ENCODE results near the gene S100A6.
"Not testable (repeated sequence)": the region's sequence is repeated elsewhere in the genome, so short reads cannot be mapped to it uniquely, and the experiment has no call there.

Gene S100A6

GRCh38 chr1:153526132-153526543 lies 9.7 kb downstream of the S100A6 start:
- TF ChIP-seq CTCF (IDR thresholded peaks at IDR 0.05; ENCODE audit: low read depth, low read length, poor library complexity, severe bottlenecking) (no peak), EZH2phosphoT487 (IDR thresholded peaks at IDR 0.05; ENCODE audit: borderline replicate concordance, low read length) (no peak)
- no peaks in the 10 kb centered on the region for H4K20me1 ChIP-seq (ENCODE audit: control insufficient read depth, insufficient read depth, low read depth, low read length)
- H3K27me3 ChIP-seq (ENCODE audit: control insufficient read depth, low read length), result peaks cover 33% of the 10 kb centered on the region
- H3K79me2 ChIP-seq (ENCODE audit: control insufficient read depth, low read length), result no peaks in the 10 kb centered on the region
- no peaks in the 10 kb centered on the region for H3F3A ChIP-seq (ENCODE audit: control insufficient read depth, insufficient read depth)
- H3K4me3 ChIP-seq (ENCODE audit: low read length), result no peak overlapping the region
- no peak overlapping the region for H3K4me2 ChIP-seq (ENCODE audit: low read length)
- no peak overlapping the region for H3K27ac ChIP-seq (ENCODE audit: low read depth, low read length)
- no peaks in the 10 kb centered on the region for H3K9me3 ChIP-seq (ENCODE audit: control insufficient read depth, insufficient read depth, low read length)
- no peaks in the 10 kb centered on the region for H3K9me2 ChIP-seq (replicated peaks; ENCODE audit: control insufficient read depth, low read length)
- H3K36me3 ChIP-seq (ENCODE audit: control insufficient read depth, low read length), result no peaks in the 10 kb centered on the region
- H3K4me1 ChIP-seq (ENCODE audit: control insufficient read depth, low read length), result no peaks in the 10 kb centered on the region

- Histone ChIP-seq H3K36me3 (ENCODE audit: control insufficient read depth, low read length) (no peaks in the 10 kb centered on the region), H3K4me3 (ENCODE audit: low read length) (no peak overlapping the region), H4K20me1 (ENCODE audit: control insufficient read depth, insufficient read depth, low read depth, low read length) (no peaks in the 10 kb centered on the region), H3K79me2 (ENCODE audit: control insufficient read depth, low read length) (no peaks in the 10 kb centered on the region), H3K9me2 (replicated peaks; ENCODE audit: control insufficient read depth, low read length) (no peaks in the 10 kb centered on the region), H3K4me1 (ENCODE audit: control insufficient read depth, low read length) (no peaks in the 10 kb centered on the region), H3K27me3 (ENCODE audit: control insufficient read depth, low read length) (peaks cover 26% of the 10 kb centered on the region), H3K9me3 (ENCODE audit: control insufficient read depth, insufficient read depth, low read length) (no peaks in the 10 kb centered on the region), H3K27ac (ENCODE audit: low read depth, low read length) (no peak overlapping the region), H3F3A (ENCODE audit: control insufficient read depth, insufficient read depth) (no peaks in the 10 kb centered on the region), H3K4me2 (ENCODE audit: low read length) (no peak overlapping the region)
- TF ChIP-seq EZH2phosphoT487 (IDR thresholded peaks at IDR 0.05; ENCODE audit: borderline replicate concordance, low read length), result no peak
- TF ChIP-seq CTCF (IDR thresholded peaks at IDR 0.05; ENCODE audit: low read depth, low read length, poor library complexity, severe bottlenecking), result no peak
Measured at GRCh38 chr1:153525088-153525728, 10.6 kb downstream of the S100A6 start.

GRCh38 chr1:153522353-153523048 lies 13.3 kb downstream of the S100A6 start:
- H3K27ac ChIP-seq (ENCODE audit: low read depth, low read length); H3K4me2 ChIP-seq (ENCODE audit: low read length): not testable (repeated sequence)

GRCh38 chr1:153521808-153522207 lies 14.0 kb downstream of the S100A6 start:
- H3K4me2 ChIP-seq (ENCODE audit: low read length); H4K20me1 ChIP-seq (ENCODE audit: control insufficient read depth, insufficient read depth, low read depth, low read length); H3K36me3 ChIP-seq (ENCODE audit: control insufficient read depth, low read length); H3K9me3 ChIP-seq (ENCODE audit: control insufficient read depth, insufficient read depth, low read length); H3K9me2 ChIP-seq (replicated peaks; ENCODE audit: control insufficient read depth, low read length); H3K79me2 ChIP-seq (ENCODE audit: control insufficient read depth, low read length); H3K27ac ChIP-seq (ENCODE audit: low read depth, low read length); H3K4me1 ChIP-seq (ENCODE audit: control insufficient read depth, low read length); H3F3A ChIP-seq (ENCODE audit: control insufficient read depth, insufficient read depth); H3K4me3 ChIP-seq (ENCODE audit: low read length): not testable (repeated sequence)
- peaks cover 13% of the 10 kb centered on the region; the same call in 1 of the 2 replicates for H3K27me3 ChIP-seq (ENCODE audit: control insufficient read depth, low read length)

More at GRCh38 chr1:153522353-153523048, 13.3 kb downstream of the S100A6 start:
- H3K4me3 ChIP-seq (ENCODE audit: low read length); H4K20me1 ChIP-seq (ENCODE audit: control insufficient read depth, insufficient read depth, low read depth, low read length); H3K9me2 ChIP-seq (replicated peaks; ENCODE audit: control insufficient read depth, low read length); H3K9me3 ChIP-seq (ENCODE audit: control insufficient read depth, insufficient read depth, low read length); H3K36me3 ChIP-seq (ENCODE audit: control insufficient read depth, low read length); H3K79me2 ChIP-seq (ENCODE audit: control insufficient read depth, low read length); H3K4me1 ChIP-seq (ENCODE audit: control insufficient read depth, low read length); H3F3A ChIP-seq (ENCODE audit: control insufficient read depth, insufficient read depth): not testable (repeated sequence)
- peaks cover 14% of the 10 kb centered on the region; the same call in 1 of the 2 replicates for H3K27me3 ChIP-seq (ENCODE audit: control insufficient read depth, low read length)

Measured in DOHH2 (cell line).